ENCODE measurements around the gene CABLES2. TPM values are rescaled to one million over a fixed set of nuclear protein-coding genes. Genes with fewer than 3 reads are reported as not detected.

CABLES2 gene
- total RNA-seq, 1 donor from 2014 or later, result 22.0 TPM

GRCh38 chr20:62405108-62405980 lies 1.7 kb downstream of the CABLES2 start:
- intact Hi-C loops (cut with micrococcal nuclease), result loop anchor here (5.0 kb wide), 3 partner anchors 223 to 812 kb away; partner anchors contain the start of genes LSM14B, MTG2 and YTHDF1

DNA sequence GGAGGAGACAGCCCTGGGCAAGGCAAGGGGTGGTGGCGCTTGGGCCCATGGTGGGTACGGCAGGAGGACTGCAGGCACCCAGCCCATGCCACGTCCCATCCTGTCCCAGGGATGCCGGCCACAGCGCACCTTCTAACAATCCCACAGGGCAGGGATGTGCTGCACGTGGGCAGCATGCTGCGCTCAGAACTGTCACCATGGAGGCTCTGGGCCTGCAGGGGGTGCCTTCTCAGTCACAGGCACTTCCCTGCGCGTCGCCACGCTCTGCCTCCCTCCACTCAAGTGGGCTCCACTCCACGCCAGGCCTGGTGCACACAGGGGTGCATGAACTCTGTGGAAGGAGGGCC lies 2.4 kb downstream of the CABLES2 start:
- intact Hi-C loops (cut with micrococcal nuclease), result loop anchor here (5.0 kb wide), 3 partner anchors 222 to 813 kb away; partner anchors contain the start of genes LSM14B, MTG2 and YTHDF1

- intact Hi-C loops (cut with micrococcal nuclease), result no loop called here
These were observed 2.9 kb downstream of the CABLES2 start for GRCh38 chr20:62404112-62404665.

- intact Hi-C loops (cut with micrococcal nuclease), result no loop called here
These were observed 3.8 kb downstream of the CABLES2 start for GRCh38 chr20:62403331-62403730.

- intact Hi-C loops (cut with micrococcal nuclease), result no loop called here
These were observed 4.5 kb downstream of the CABLES2 start for GRCh38 chr20:62402456-62403150.

- intact Hi-C loops (cut with micrococcal nuclease), result no loop called here
These were observed 5.7 kb downstream of the CABLES2 start for GRCh38 chr20:62401331-62401779.

- intact Hi-C loops (cut with micrococcal nuclease), result no loop called here
These were observed 6.5 kb downstream of the CABLES2 start for GRCh38 chr20:62400541-62400940.

- intact Hi-C loops (cut with micrococcal nuclease), result no loop called here
These were observed 7.1 kb downstream of the CABLES2 start for GRCh38 chr20:62400021-62400420.

DNA sequence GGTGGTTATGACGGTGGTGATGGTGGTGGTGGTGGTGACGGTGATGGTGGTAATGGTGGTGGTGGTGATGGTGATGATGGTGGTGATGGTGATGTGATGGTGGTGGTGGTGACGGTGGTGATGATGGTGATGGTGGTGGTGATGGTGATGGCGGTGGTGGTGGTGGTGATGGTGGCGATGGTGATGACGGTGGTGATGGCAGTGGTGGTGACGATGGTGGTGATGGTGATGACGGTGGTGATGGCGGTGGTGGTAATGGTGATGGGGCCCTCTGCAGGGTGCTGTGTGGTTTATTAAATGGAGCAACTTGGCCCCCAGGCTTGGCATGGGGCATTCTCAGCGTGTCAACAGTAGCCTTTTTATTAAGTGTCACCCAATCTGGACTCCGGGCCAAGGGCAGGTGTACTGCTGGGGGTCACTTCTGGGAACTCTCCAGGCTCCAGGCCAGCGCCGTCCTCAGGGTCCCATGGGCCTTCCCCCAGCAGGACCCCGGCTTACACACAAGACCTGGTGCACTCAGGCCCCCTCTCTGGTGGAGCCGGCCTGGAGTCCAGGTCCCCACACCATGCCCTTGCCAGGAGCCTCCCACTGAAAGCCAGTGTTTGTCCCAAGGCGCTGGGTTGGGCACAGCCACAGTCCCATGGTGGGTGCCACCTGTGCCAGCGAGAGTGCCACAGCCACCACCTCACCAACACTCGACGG lies 8.8 kb downstream of the CABLES2 start:
- intact Hi-C loops (cut with micrococcal nuclease), result no loop called here

- intact Hi-C loops (cut with micrococcal nuclease), result no loop called here
These were observed 10.5 kb downstream of the CABLES2 start for GRCh38 chr20:62396367-62397239.

- intact Hi-C loops (cut with micrococcal nuclease), result no loop called here
These were observed 11.5 kb downstream of the CABLES2 start for GRCh38 chr20:62395311-62396242.

GRCh38 chr20:62394248-62395245 lies 12.5 kb downstream of the CABLES2 start:
- intact Hi-C loops (cut with micrococcal nuclease), result no loop called here

DNA sequence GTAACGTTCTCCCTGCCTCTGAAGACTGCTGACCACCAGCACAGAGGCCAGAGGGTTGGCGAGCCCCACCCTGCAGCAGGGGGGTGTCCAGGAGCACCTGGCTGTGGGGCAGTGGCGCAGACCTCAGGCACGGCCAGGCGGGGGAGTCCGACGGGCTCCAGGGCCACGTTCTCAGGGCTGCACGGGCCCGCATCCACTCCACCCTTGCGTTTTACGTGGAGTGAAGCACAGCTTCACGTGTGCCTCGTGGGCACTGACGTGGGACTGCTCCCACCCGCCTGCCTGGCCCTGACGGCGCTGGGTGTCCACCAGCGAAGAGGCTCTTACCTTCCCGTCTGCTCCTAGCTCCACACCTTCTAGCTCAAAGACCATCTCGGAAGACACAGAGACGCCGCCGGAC lies 13.3 kb downstream of the CABLES2 start:
- intact Hi-C loops (cut with micrococcal nuclease), result no loop called here

DNA sequence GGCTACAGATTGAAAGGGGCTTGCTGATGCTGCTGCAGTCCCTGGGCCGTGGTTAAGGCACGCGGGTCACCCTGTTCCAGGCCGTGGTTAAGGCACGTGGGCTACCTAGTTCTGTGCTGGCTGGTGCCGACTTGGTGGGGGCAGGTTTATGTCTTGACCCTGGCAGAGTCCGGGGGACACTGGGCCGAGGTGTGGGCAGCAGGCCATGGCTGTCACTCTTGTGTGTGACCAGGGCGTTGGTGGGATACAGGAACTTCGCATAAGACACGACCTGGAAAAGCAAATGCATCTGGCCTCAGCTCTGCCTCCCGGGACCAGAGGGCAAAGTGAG lies 13.8 kb downstream of the CABLES2 start:
- intact Hi-C loops (cut with micrococcal nuclease), result no loop called here

GRCh38 chr20:62392621-62393334 lies 14.3 kb downstream of the CABLES2 start:
- intact Hi-C loops (cut with micrococcal nuclease), result no loop called here

DNA sequence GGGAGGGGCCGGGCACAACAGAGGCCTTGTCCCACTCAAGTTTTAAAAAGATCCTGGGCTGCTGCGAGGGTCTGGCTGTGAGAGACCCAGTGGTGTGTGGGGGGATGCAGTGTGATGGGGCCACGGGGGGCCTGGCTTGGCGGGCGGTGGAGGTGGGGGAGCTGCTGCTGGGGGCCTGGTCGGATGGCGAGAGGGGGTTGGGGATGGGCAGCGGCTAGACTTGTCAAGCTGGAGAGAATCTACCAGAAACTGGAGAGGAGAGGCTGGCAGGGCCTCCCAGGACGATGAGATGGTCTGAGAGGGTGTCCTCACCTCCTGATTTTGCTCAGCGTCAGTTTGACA lies 15.0 kb downstream of the CABLES2 start:
- intact Hi-C loops (cut with micrococcal nuclease), result no loop called here

- intact Hi-C loops (cut with micrococcal nuclease), result no loop called here
These were observed 15.7 kb downstream of the CABLES2 start for GRCh38 chr20:62391165-62392076.
